Stomach smooth muscle (tissue), 2 donors: ENCODE data around the gene PAX8.

ENCODE experiments used
- H3K27ac ChIP-seq: one replicate; pipeline ENCODE4 v1.7.0; 2013; ENCODE audit warnings: mild to moderate bottlenecking, low read length, inconsistent platforms
- H3K27me3 ChIP-seq, 2 donors: one replicate each; pipeline ENCODE4 v1.7.0; 2013; ENCODE audit warnings: low read length in 2 of 2; ENCODE audit not compliant: insufficient read depth in 2 of 2, control insufficient read depth in 1 of 2
- H3K36me3 ChIP-seq, 2 donors: one replicate each; pipeline ENCODE4 v1.7.0; 2013; ENCODE audit warnings: low read length in 2 of 2; ENCODE audit not compliant: control insufficient read depth in 2 of 2, insufficient read depth in 2 of 2
- H3K4me1 ChIP-seq: one replicate; pipeline ENCODE4 v1.7.0; 2013; ENCODE audit warnings: low read length; ENCODE audit not compliant: control insufficient read depth, insufficient read depth
- H3K4me3 ChIP-seq, 2 donors: one replicate each; pipeline ENCODE4 v1.7.0; 2013; ENCODE audit warnings: low read length in 2 of 2
- H3K9ac ChIP-seq, 2 donors: one replicate each; pipeline ENCODE4 v1.7.0; 2013; ENCODE audit warnings: low read length in 2 of 2, mild to moderate bottlenecking in 1 of 2
- H3K9me3 ChIP-seq, 2 donors: one replicate each; pipeline ENCODE4 v1.7.0; 2013; ENCODE audit warnings: low read length in 2 of 2; ENCODE audit not compliant: control insufficient read depth in 2 of 2
- donor health status: healthy.
- donor health status: Pancreatic carcinoma.

The PAX8 gene

GRCh38 chr2:113190871-113191270, 87.8 kb downstream of the PAX8 start:
- H3K36me3 ChIP-seq, result no peaks in the 10 kb centered on the region
- no peaks in the 10 kb centered on the region for H3K9me3 ChIP-seq
- H3K27me3 ChIP-seq, result no peaks in the 10 kb centered on the region
- H3K4me3 ChIP-seq, result no peak overlapping the region
- H3K9ac ChIP-seq, result no peak overlapping the region
- H3K4me1 ChIP-seq, result no peaks in the 10 kb centered on the region
- H3K27ac ChIP-seq, result no peak overlapping the region

GRCh38 chr2:113187771-113188170, 91.0 kb downstream of the PAX8 start:
- Histone ChIP-seq H3K27ac (no peak overlapping the region), H3K9me3 (no peaks in the 10 kb centered on the region), H3K36me3 (no peaks in the 10 kb centered on the region), H3K4me3 (no peak overlapping the region), H3K27me3 (no peaks in the 10 kb centered on the region), H3K4me1 (no peaks in the 10 kb centered on the region), H3K9ac (no peak overlapping the region)

- Histone ChIP-seq H3K9ac (no peak overlapping the region), H3K36me3 (no peaks in the 10 kb centered on the region), H3K4me1 (no peaks in the 10 kb centered on the region), H3K9me3 (no peaks in the 10 kb centered on the region), H3K27me3 (no peaks in the 10 kb centered on the region), H3K4me3 (no peak overlapping the region), H3K27ac (no peak overlapping the region)
Observed at GRCh38 chr2:113186433-113186796, 92.3 kb downstream of the PAX8 start.

- no peaks in the 10 kb centered on the region for H3K4me1 ChIP-seq
- no peak overlapping the region for H3K27ac ChIP-seq
- H3K9ac ChIP-seq, result no peak overlapping the region
- H3K9me3 ChIP-seq, result no peaks in the 10 kb centered on the region
- H3K27me3 ChIP-seq, result no peaks in the 10 kb centered on the region
- no peaks in the 10 kb centered on the region for H3K36me3 ChIP-seq
- no peak overlapping the region for H3K4me3 ChIP-seq
Observed at GRCh38 chr2:113185664-113186432, 92.9 kb downstream of the PAX8 start.

GRCh38 chr2:113184531-113185230, 94.0 kb downstream of the PAX8 start:
- Histone ChIP-seq H3K4me1 (no peaks in the 10 kb centered on the region), H3K9me3 (no peaks in the 10 kb centered on the region), H3K4me3 (no peak overlapping the region), H3K9ac (no peak overlapping the region), H3K36me3 (no peaks in the 10 kb centered on the region), H3K27me3 (no peaks in the 10 kb centered on the region), H3K27ac (no peak overlapping the region)

- no peaks in the 10 kb centered on the region for H3K4me1 ChIP-seq
- H3K27me3 ChIP-seq, result no peaks in the 10 kb centered on the region
- no peak overlapping the region for H3K27ac ChIP-seq
- no peaks in the 10 kb centered on the region for H3K9me3 ChIP-seq
- no peak overlapping the region for H3K9ac ChIP-seq
- no peaks in the 10 kb centered on the region for H3K36me3 ChIP-seq
- no peak overlapping the region for H3K4me3 ChIP-seq
Observed at GRCh38 chr2:113183703-113184102, 95.0 kb downstream of the PAX8 start.

- Histone ChIP-seq H3K27ac (no peak overlapping the region), H3K9ac (no peak overlapping the region), H3K27me3 (no peaks in the 10 kb centered on the region), H3K4me3 (no peak overlapping the region), H3K36me3 (no peaks in the 10 kb centered on the region), H3K4me1 (no peaks in the 10 kb centered on the region), H3K9me3 (no peaks in the 10 kb centered on the region)
Observed at GRCh38 chr2:113183264-113183663, 95.5 kb downstream of the PAX8 start.

GRCh38 chr2:113182471-113183260, 96.1 kb downstream of the PAX8 start:
- Histone ChIP-seq H3K36me3 (no peaks in the 10 kb centered on the region), H3K27me3 (no peaks in the 10 kb centered on the region), H3K9me3 (no peaks in the 10 kb centered on the region), H3K27ac (no peak overlapping the region), H3K9ac (no peak overlapping the region), H3K4me3 (no peak overlapping the region), H3K4me1 (no peaks in the 10 kb centered on the region)

- H3K27me3 ChIP-seq, result no peaks in the 10 kb centered on the region
Observed at GRCh38 chr2:113181258-113182051, 97.3 kb downstream of the PAX8 start.

GRCh38 chr2:113180131-113180946, 98.4 kb downstream of the PAX8 start:
- H3K27me3 ChIP-seq, result no peaks in the 10 kb centered on the region
- H3K4me1 ChIP-seq, result no peaks in the 10 kb centered on the region
- H3K27ac ChIP-seq, result no peak overlapping the region
- no peaks in the 10 kb centered on the region for H3K9me3 ChIP-seq
- H3K4me3 ChIP-seq, result no peak overlapping the region
- no peaks in the 10 kb centered on the region for H3K36me3 ChIP-seq
- H3K9ac ChIP-seq, result no peak overlapping the region

More at GRCh38 chr2:113181258-113182051, 97.3 kb downstream of the PAX8 start:
- Histone ChIP-seq H3K27ac (no peak overlapping the region), H3K9me3 (no peaks in the 10 kb centered on the region), H3K36me3 (no peaks in the 10 kb centered on the region), H3K4me1 (no peaks in the 10 kb centered on the region), H3K9ac (no peak overlapping the region), H3K4me3 (no peak overlapping the region)
